ENCODE measurements around the gene ADH6. TPM values are rescaled to one million over a fixed set of nuclear protein-coding genes. Genes with fewer than 3 reads are reported as not detected.

ADH6 gene
- total RNA-seq: not detected

DNA sequence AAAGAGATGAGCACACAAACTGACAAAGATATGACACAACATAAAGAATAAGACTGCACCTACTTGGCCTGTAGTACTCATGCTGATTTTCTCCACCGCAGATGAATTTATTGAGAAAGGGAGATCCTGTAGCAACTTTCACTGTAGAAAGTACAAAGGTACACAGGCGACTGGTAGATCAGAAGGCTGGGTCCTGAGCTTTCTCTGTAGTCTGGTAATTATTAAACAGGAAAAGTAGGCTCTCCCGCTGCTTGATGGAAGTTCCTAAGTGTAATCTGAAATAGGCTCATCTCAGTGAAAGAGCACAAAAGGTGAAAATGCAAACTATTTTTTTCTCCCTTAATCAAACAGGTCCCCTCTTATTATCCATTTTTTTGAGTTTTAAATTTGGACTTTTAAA is at the start of gene ADH6:
Gene ADH6 (minus strand): TSS at position 175 of the 400 bp plus-strand sequence. CDS start 94 bp downstream, at position 81.
- Histone ChIP-seq H3K36me3 (no peaks in the 10 kb centered on the region), H3K9me3 (no peaks in the 10 kb centered on the region), H3K27ac (no peak within 1 kb of the TSS), H3K27me3 (no peaks in the 10 kb centered on the region), H3K4me3 (no peak within 1 kb of the TSS), H3K4me1 (no peaks in the 10 kb centered on the region)
- DNase-seq (ENCODE audit: extremely low spot score in 2 of 2): no peak
- no peak for TF ChIP-seq POLR2AphosphoS5 (IDR thresholded peaks at IDR 0.05; ENCODE audit: insufficient read depth in 1 of 2, low read depth in 1 of 2)
- TF ChIP-seq POLR2A (IDR thresholded peaks at IDR 0.05): no peak
- TF ChIP-seq, protein P1, sequence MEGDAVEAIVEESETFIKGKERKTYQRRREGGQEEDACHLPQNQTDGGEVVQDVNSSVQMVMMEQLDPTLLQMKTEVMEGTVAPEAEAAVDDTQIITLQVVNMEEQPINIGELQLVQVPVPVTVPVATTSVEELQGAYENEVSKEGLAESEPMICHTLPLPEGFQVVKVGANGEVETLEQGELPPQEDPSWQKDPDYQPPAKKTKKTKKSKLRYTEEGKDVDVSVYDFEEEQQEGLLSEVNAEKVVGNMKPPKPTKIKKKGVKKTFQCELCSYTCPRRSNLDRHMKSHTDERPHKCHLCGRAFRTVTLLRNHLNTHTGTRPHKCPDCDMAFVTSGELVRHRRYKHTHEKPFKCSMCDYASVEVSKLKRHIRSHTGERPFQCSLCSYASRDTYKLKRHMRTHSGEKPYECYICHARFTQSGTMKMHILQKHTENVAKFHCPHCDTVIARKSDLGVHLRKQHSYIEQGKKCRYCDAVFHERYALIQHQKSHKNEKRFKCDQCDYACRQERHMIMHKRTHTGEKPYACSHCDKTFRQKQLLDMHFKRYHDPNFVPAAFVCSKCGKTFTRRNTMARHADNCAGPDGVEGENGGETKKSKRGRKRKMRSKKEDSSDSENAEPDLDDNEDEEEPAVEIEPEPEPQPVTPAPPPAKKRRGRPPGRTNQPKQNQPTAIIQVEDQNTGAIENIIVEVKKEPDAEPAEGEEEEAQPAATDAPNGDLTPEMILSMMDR (IDR thresholded peaks at IDR 0.05): no peak
- intact Hi-C loops (cut with DNase I): no loop called here

GRCh38 chr4:99264927-99265326 is 45.9 kb upstream of the ADH6 start:
- Histone ChIP-seq H3K27me3 (no peaks in the 10 kb centered on the region), H3K9me3 (no peaks in the 10 kb centered on the region), H3K4me3 (no peak overlapping the region), H3K36me3 (no peaks in the 10 kb centered on the region), H3K27ac (no peak overlapping the region), H3K4me1 (no peaks in the 10 kb centered on the region)
- no peak for TF ChIP-seq POLR2A (IDR thresholded peaks at IDR 0.05)
- no peak for TF ChIP-seq POLR2AphosphoS5 (IDR thresholded peaks at IDR 0.05; ENCODE audit: insufficient read depth in 1 of 2, low read depth in 1 of 2)
- TF ChIP-seq, protein P1 (IDR thresholded peaks at IDR 0.05): no peak
- intact Hi-C loops (cut with DNase I): no loop called here
- DNase-seq (ENCODE audit: extremely low spot score in 2 of 2): no peak

- DNase-seq (ENCODE audit: extremely low spot score in 2 of 2): no peak
- Histone ChIP-seq H3K4me3 (no peak overlapping the region), H3K9me3 (no peaks in the 10 kb centered on the region), H3K27ac (no peak overlapping the region), H3K27me3 (no peaks in the 10 kb centered on the region), H3K36me3 (no peaks in the 10 kb centered on the region), H3K4me1 (no peaks in the 10 kb centered on the region)
- intact Hi-C loops (cut with DNase I): no loop called here
- TF ChIP-seq POLR2A (IDR thresholded peaks at IDR 0.05): no peak
- TF ChIP-seq, protein P1 (IDR thresholded peaks at IDR 0.05): no peak
- TF ChIP-seq POLR2AphosphoS5 (IDR thresholded peaks at IDR 0.05; ENCODE audit: insufficient read depth in 1 of 2, low read depth in 1 of 2): peak in 1 of 2 donors; percentile 9
These were observed 33.7 kb upstream of the ADH6 start for GRCh38 chr4:99252746-99253145.

DNA sequence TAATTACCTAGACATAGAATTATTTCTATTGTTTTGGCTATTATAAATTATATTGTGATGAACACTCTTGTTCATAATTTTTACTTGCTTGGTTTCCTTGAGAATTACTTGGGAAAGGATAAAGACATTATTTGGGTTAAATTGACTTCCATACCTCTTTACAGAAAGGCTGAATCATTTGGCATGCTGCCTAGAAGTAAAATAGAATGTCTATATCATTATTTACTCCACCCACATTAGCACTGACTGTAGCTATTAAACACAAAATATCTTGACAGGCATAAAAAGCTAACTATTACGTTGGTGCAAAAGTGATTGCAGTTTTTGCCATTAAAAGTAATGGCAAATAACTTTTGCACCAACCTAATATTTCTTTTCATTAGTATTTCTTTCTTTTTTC is 29.7 kb upstream of the ADH6 start:
- Histone ChIP-seq H3K4me1 (no peaks in the 10 kb centered on the region), H3K4me3 (no peak overlapping the region), H3K27ac (no peak overlapping the region), H3K27me3 (no peaks in the 10 kb centered on the region), H3K36me3 (no peaks in the 10 kb centered on the region), H3K9me3 (no peaks in the 10 kb centered on the region)
- TF ChIP-seq, protein P1 (IDR thresholded peaks at IDR 0.05): no peak
- TF ChIP-seq POLR2A (IDR thresholded peaks at IDR 0.05): no peak
- TF ChIP-seq POLR2AphosphoS5 (IDR thresholded peaks at IDR 0.05; ENCODE audit: insufficient read depth in 1 of 2, low read depth in 1 of 2): no peak
- intact Hi-C loops (cut with DNase I): no loop called here
- DNase-seq (ENCODE audit: extremely low spot score in 2 of 2): no peak

DNA sequence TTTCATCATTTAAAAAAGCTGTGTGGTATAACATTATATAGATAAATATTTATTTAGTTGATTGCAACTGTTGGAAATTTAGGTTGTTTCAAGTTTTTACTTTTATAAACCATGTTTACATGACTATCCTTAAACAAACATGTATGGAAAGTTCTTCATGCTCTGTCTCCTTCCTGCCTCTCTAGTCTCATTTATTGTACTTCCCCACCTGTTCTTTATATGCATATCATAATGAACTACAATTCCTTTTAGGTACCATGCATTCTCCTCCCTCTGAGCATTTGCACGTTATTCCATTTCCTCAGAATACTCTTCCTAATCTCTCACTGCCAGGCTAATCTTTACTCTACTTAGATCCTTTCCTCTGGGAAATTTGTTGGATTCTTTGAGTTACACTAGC is 16.9 kb upstream of the ADH6 start:
- Histone ChIP-seq H3K36me3 (no peaks in the 10 kb centered on the region), H3K9me3 (no peaks in the 10 kb centered on the region), H3K27me3 (no peaks in the 10 kb centered on the region), H3K27ac (no peak overlapping the region), H3K4me3 (no peak overlapping the region), H3K4me1 (peaks cover 7% of the 10 kb centered on the region)
- DNase-seq (ENCODE audit: extremely low spot score in 2 of 2): no peak
- TF ChIP-seq POLR2A (IDR thresholded peaks at IDR 0.05) (no peak), POLR2AphosphoS5 (IDR thresholded peaks at IDR 0.05; ENCODE audit: insufficient read depth in 1 of 2, low read depth in 1 of 2) (no peak)
- TF ChIP-seq, protein P1 (IDR thresholded peaks at IDR 0.05): no peak
- intact Hi-C loops (cut with DNase I): no loop called here

All from vagina (tissue), 2 donors.